ENCODE measurements around the gene FSHB.
"Not testable (repeated sequence)": the region's sequence is repeated elsewhere in the genome, so short reads cannot be mapped to it uniquely, and the experiment has no call there.

Gene FSHB

GRCh38 chr11:30230714-30231113 is at the start of gene FSHB:
FSHB (plus strand) TSS chr11:30231014; CDS start chr11:30231903, 889 bp downstream.
- no peak for DNase-seq (ENCODE audit: low read depth)

GRCh38 chr11:30186748-30187147 is 44.1 kb upstream of the FSHB start:
- DNase-seq (ENCODE audit: low read depth): no peak

GRCh38 chr11:30192620-30193019 is 38.2 kb upstream of the FSHB start:
- no peak for DNase-seq (ENCODE audit: low read depth)

- no peak for DNase-seq (ENCODE audit: low read depth)
Observed at GRCh38 chr11:30196400-30197206, 34.2 kb upstream of the FSHB start.

- no peak for DNase-seq (ENCODE audit: low read depth)
Observed at GRCh38 chr11:30197869-30198268, 32.9 kb upstream of the FSHB start.

GRCh38 chr11:30202989-30203388 is 27.8 kb upstream of the FSHB start:
- not testable (repeated sequence) for DNase-seq (ENCODE audit: low read depth)

- DNase-seq (ENCODE audit: low read depth): no peak
Observed at GRCh38 chr11:30203850-30204249, 27.0 kb upstream of the FSHB start.

- no peak for DNase-seq (ENCODE audit: low read depth)
Observed at GRCh38 chr11:30206249-30206996, 24.4 kb upstream of the FSHB start.

GRCh38 chr11:30210357-30210756 is 20.5 kb upstream of the FSHB start:
- no peak for DNase-seq (ENCODE audit: low read depth)

GRCh38 chr11:30216534-30216933 is 14.3 kb upstream of the FSHB start:
- DNase-seq (ENCODE audit: low read depth): no peak

GRCh38 chr11:30218278-30218677 is 12.5 kb upstream of the FSHB start:
- no peak for DNase-seq (ENCODE audit: low read depth)

- no peak for DNase-seq (ENCODE audit: low read depth)
Observed at GRCh38 chr11:30225642-30226041, 5.2 kb upstream of the FSHB start.

- DNase-seq (ENCODE audit: low read depth): no peak
Observed at GRCh38 chr11:30228323-30228884, 2.4 kb upstream of the FSHB start.

- no peak for DNase-seq (ENCODE audit: low read depth)
Observed at GRCh38 chr11:30239025-30239424, 8.2 kb downstream of the FSHB start.

GRCh38 chr11:30244265-30244664 is 13.5 kb downstream of the FSHB start:
- no peak for DNase-seq (ENCODE audit: low read depth)

GRCh38 chr11:30245621-30246020 is 14.8 kb downstream of the FSHB start:
- DNase-seq (ENCODE audit: low read depth): no peak

- DNase-seq (ENCODE audit: low read depth): no peak
Observed at GRCh38 chr11:30254307-30255298, 23.8 kb downstream of the FSHB start.

GRCh38 chr11:30255637-30256036 is 24.8 kb downstream of the FSHB start:
- no peak for DNase-seq (ENCODE audit: low read depth)

GRCh38 chr11:30257058-30257457 is 26.2 kb downstream of the FSHB start:
- no peak for DNase-seq (ENCODE audit: low read depth)

GRCh38 chr11:30258679-30259078 is 27.9 kb downstream of the FSHB start:
- no peak for DNase-seq (ENCODE audit: low read depth)

GRCh38 chr11:30260813-30261212 is 30.0 kb downstream of the FSHB start:
- no peak for DNase-seq (ENCODE audit: low read depth)

GRCh38 chr11:30261821-30262220 is 31.0 kb downstream of the FSHB start:
- DNase-seq (ENCODE audit: low read depth): no peak

Data from stimulated activated CD4-positive, alpha-beta T cell treated with anti-CD3 and anti-CD28 coated beads, Interleukin-2, amount 100 ng/mL, for 4 hours (primary cell).